Endodermal cell (in vitro differentiated cells): ENCODE results near the gene DLG2. TPM values are rescaled to one million over a fixed set of nuclear protein-coding genes. Genes with fewer than 3 reads are reported as not detected.

Experiments used
- DNase-seq: peaks from one replicate; pipeline ENCODE4 v3.0.0-alpha.2; 2017
- H3K27ac ChIP-seq: 2 replicates; pipeline ENCODE4 v1.5.1; 2013; ENCODE audit warnings: mild to moderate bottlenecking, low read depth, low read length, moderate library complexity
- H3K27me3 ChIP-seq: 2 replicates; pipeline ENCODE4 v1.6.1; 2013; ENCODE audit warnings: mild to moderate bottlenecking, low read length, moderate library complexity; ENCODE audit not compliant: insufficient read depth, control insufficient read depth, poor library complexity, severe bottlenecking
- H3K36me3 ChIP-seq: 2 replicates; pipeline ENCODE4 v1.7.0; 2013; ENCODE audit warnings: mild to moderate bottlenecking, low read length, moderate library complexity; ENCODE audit not compliant: control insufficient read depth, insufficient read depth
- H3K4me1 ChIP-seq: one replicate; pipeline ENCODE4 v1.7.0; 2013; ENCODE audit warnings: low read length; ENCODE audit not compliant: control insufficient read depth, insufficient read depth
- H3K4me3 ChIP-seq: 2 replicates; pipeline ENCODE4 v1.5.1; 2013; ENCODE audit warnings: mild to moderate bottlenecking, low read length, moderate library complexity
- H3K9ac ChIP-seq: 2 replicates; pipeline ENCODE4 v1.6.1; 2013; ENCODE audit warnings: mild to moderate bottlenecking, low read length, moderate library complexity; ENCODE audit not compliant: poor library complexity, severe bottlenecking; ENCODE audit errors: extremely low read depth
- H3K9me3 ChIP-seq: 2 replicates; pipeline ENCODE4 v1.6.1; 2013; ENCODE audit warnings: mild to moderate bottlenecking, low read length, moderate library complexity; ENCODE audit not compliant: control insufficient read depth
- H3K27ac Mint-ChIP-seq: 2 replicates; pipeline ENCODE4 v1.8.0; 2020; ENCODE audit warnings: mixed read lengths
- H3K27me3 Mint-ChIP-seq: 2 replicates; pipeline ENCODE4 v1.8.0; 2021; ENCODE audit warnings: mild to moderate bottlenecking, mixed read lengths; ENCODE audit not compliant: insufficient read depth
- H3K36me3 Mint-ChIP-seq: 2 replicates; pipeline ENCODE4 v1.8.0; 2020; ENCODE audit warnings: low read depth, mixed read lengths
- H3K4me1 Mint-ChIP-seq: 2 replicates; pipeline ENCODE4 v1.8.0; 2020; ENCODE audit warnings: mixed read lengths
- H3K4me3 Mint-ChIP-seq: 2 replicates; pipeline ENCODE4 v1.8.0; 2020; ENCODE audit warnings: mild to moderate bottlenecking, moderate library complexity, mixed read lengths
- H3K9me3 Mint-ChIP-seq: 2 replicates; pipeline ENCODE4 v1.8.0; 2020; ENCODE audit warnings: mild to moderate bottlenecking, mixed read lengths
- WGBS, 2 experiments: methylation state at CpG; one replicate each; pipeline versions ENCODE4 v1.1.5 to v1.1.7; 2013; ENCODE audit warnings: missing lambda C conversion rate in 2 of 2, mixed read lengths in 1 of 2; ENCODE audit not compliant: insufficient coverage in 1 of 2, insufficient read length in 1 of 2; 5-methylcytosine and 5-hydroxymethylcytosine counted together
- total RNA-seq, 2 donors: library from RNA; stranded (reverse); fragmentation: NEBNext Ultra II Directional in 1 of 2; extraction: Animal tissue kit (Norgen Biotek cat#: 25700) in 1 of 2; gene quantifications; 2 replicates in 1 of 2; 3 replicates in 1 of 2; pipeline ENCODE4 v1.2.1, GENCODE V29; 2021
- TF ChIP-seq, protein P1 (sequence below): fragments of 200-600 bp; sonication (generic); conservative IDR thresholded peaks from 2 replicates; pipeline ENCODE4 v1.5.0; 2021; ENCODE audit warnings: antibody characterized with exemption, mild to moderate bottlenecking

The DLG2 gene
- total RNA-seq, 2 donors from 2014 or later = 9.6 to 10.6 TPM

DNA sequence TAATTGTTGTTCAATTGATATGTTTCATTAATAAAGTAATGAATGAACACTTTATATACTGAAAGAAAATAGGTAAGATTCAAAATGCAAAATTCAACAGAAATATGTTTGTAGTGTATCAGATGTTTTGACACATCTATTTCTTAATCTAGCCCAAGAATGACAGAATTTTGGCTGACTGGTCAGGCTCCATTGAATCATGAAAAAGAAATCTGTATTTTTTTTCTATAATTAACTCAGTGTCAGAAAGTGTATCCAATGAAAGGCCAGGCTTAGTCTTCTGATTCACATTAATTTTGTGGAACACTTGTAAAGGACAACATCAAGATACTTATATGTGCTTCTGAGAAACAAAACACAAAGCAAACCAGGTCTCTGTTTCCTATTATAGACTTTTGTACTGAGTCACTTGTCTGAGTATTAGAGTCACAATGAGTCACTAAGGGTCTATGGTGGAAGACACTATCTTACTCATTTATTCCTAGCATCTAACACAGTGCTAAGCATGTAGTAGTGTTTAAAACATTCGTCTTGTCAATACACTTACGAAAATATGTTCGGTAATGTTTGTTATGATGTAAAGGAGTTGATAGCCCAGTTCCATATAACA lies 2043.3 kb downstream of the DLG2 start:
- H3K36me3 Mint-ChIP-seq = no peaks in the 10 kb centered on the region
- no peak overlapping the region for H3K9ac ChIP-seq
- H3K4me3 ChIP-seq = no peak overlapping the region
- H3K9me3 Mint-ChIP-seq = peaks cover 6% of the 10 kb centered on the region
- H3K4me1 Mint-ChIP-seq = peaks cover 7% of the 10 kb centered on the region
- H3K4me3 Mint-ChIP-seq = no peak overlapping the region
- H3K9me3 ChIP-seq = no peaks in the 10 kb centered on the region
- no peak for DNase-seq
- 95 to 100% methylated on average over 3 of the region's 3 CpGs for WGBS, 2 experiments
- no peaks in the 10 kb centered on the region for H3K27me3 ChIP-seq
- no peak overlapping the region for H3K27ac Mint-ChIP-seq
- H3K4me1 ChIP-seq = peaks cover 6% of the 10 kb centered on the region
- no peak overlapping the region for H3K27ac ChIP-seq
- H3K27me3 Mint-ChIP-seq = no peaks in the 10 kb centered on the region
- TF ChIP-seq, protein P1, sequence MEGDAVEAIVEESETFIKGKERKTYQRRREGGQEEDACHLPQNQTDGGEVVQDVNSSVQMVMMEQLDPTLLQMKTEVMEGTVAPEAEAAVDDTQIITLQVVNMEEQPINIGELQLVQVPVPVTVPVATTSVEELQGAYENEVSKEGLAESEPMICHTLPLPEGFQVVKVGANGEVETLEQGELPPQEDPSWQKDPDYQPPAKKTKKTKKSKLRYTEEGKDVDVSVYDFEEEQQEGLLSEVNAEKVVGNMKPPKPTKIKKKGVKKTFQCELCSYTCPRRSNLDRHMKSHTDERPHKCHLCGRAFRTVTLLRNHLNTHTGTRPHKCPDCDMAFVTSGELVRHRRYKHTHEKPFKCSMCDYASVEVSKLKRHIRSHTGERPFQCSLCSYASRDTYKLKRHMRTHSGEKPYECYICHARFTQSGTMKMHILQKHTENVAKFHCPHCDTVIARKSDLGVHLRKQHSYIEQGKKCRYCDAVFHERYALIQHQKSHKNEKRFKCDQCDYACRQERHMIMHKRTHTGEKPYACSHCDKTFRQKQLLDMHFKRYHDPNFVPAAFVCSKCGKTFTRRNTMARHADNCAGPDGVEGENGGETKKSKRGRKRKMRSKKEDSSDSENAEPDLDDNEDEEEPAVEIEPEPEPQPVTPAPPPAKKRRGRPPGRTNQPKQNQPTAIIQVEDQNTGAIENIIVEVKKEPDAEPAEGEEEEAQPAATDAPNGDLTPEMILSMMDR = no peak
- H3K36me3 ChIP-seq = no peaks in the 10 kb centered on the region

DNA sequence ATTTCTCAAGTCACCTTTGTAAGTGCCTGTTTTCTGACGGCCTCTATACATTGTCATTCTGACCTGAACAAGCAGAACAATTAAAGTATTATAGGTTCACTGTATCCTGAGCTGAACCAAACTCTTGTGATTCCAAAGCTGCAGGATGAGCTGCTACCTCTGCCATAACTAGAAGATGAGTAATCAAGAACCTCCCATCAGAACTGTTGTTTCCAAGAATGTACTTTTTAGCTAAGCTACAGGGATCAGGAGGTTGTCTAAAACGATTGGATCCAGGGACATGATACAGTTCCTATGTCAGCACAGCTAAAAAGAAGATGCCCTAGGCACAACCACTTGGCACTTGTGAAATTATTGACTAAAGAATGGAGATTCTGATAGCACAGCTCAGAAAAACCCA lies 2052.6 kb downstream of the DLG2 start:
- H3K36me3 ChIP-seq = no peaks in the 10 kb centered on the region
- WGBS, 2 experiments = 80 to 87% methylated on average over 2 of the region's 2 CpGs
- no peaks in the 10 kb centered on the region for H3K27me3 Mint-ChIP-seq
- peaks cover 6% of the 10 kb centered on the region for H3K4me1 Mint-ChIP-seq
- H3K9ac ChIP-seq = no peak overlapping the region
- no peak overlapping the region for H3K4me3 Mint-ChIP-seq
- no peaks in the 10 kb centered on the region for H3K27me3 ChIP-seq
- no peaks in the 10 kb centered on the region for H3K9me3 Mint-ChIP-seq
- H3K9me3 ChIP-seq = no peaks in the 10 kb centered on the region
- H3K36me3 Mint-ChIP-seq = no peaks in the 10 kb centered on the region
- no peak overlapping the region for H3K4me3 ChIP-seq
- no peaks in the 10 kb centered on the region for H3K4me1 ChIP-seq
- no peak overlapping the region for H3K27ac Mint-ChIP-seq
- H3K27ac ChIP-seq = no peak overlapping the region
- TF ChIP-seq, protein P1 = no peak
- DNase-seq = no peak

DNA sequence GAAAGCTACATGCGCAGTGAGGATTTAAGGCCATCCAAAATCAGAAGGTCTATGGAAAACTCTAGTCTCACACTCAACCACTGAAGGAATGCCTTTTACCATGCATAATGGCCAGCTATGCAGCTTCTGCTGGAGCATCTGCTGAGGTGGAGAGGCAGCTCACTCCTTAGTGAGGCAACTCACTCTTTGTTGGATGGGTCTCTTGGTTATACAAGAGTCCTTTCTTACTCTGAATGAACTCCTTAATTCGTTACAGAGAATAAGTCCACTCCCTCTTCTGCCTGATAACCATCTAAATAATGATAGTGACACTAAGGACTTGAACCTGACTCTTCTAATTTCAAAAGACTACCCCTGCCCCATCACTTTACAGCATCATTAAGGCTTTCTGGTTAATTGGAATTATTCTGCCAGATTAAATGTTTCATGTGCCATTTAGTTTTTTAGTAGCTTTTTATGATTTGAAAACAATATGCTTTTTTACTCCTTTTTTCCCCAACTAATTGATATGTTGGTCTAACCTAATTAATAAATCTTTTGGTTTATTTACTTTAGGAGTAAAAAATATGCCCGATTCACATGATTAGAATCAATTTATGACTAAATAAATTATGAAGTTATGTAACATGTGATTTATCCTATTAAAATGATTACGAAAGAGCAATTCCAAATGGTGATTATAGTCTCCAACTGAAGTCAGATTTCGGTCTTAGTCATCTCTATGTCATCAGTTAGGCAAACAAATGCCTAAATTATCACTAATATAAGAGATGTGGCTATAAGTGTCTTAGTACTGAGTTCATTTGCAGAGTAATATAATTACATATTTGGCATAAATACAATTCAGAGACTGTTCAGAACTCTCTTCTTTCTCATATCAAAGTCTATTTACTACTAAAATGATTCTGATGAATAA lies 2054.3 kb downstream of the DLG2 start:
- Histone ChIP-seq H3K4me1 (no peaks in the 10 kb centered on the region), H3K27me3 (no peaks in the 10 kb centered on the region), H3K4me3 (no peak overlapping the region), H3K9me3 (no peaks in the 10 kb centered on the region), H3K36me3 (no peaks in the 10 kb centered on the region), H3K9ac (no peak overlapping the region), H3K27ac (no peak overlapping the region)
- H3K27me3 Mint-ChIP-seq = no peaks in the 10 kb centered on the region
- no peaks in the 10 kb centered on the region for H3K9me3 Mint-ChIP-seq
- 63 to 92% methylated on average over 1 to 3 of the region's 5 CpGs for WGBS, 2 experiments
- H3K4me1 Mint-ChIP-seq = peaks cover 7% of the 10 kb centered on the region
- no peak overlapping the region for H3K4me3 Mint-ChIP-seq
- no peak for DNase-seq
- TF ChIP-seq, protein P1 = no peak
- H3K36me3 Mint-ChIP-seq = no peaks in the 10 kb centered on the region
- no peak overlapping the region for H3K27ac Mint-ChIP-seq
